ENCODE measurements around the gene FBN1.

The FBN1 gene

DNA sequence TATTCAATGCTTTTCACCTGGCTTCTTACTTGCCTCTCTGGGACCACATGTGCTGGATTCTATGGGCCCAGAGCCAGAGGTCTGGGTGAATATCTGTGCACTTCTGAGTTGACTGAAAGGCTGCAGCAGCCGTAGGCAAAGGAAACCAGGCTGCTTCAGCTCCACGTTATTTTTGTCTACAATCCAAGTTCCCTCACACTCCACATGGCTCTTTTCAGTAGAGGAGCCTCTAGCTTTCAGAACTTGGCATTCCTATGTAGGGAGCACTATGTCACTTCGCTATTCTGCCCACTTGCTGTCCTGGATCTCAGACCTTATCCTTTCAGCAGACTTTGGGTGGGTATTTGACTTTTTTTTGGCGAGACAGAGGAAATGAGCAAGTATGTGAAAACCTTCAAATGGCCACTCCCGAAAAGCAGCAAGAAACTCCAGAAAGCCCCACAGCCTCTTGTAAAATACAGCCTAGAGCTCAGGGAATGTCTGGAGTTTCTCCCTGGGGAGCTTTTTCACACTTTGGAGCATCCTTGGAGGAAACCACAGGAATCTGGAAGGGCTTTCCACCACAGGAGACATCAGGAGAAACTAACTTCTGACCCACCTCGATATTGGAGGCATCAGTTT, 233.4 kb downstream of the FBN1 start:
- no peaks in the 10 kb centered on the region for H3K27me3 Mint-ChIP-seq
- H3K4me1 Mint-ChIP-seq (ENCODE audit: low read depth), result no peaks in the 10 kb centered on the region
- no peaks in the 10 kb centered on the region for H3K9me3 Mint-ChIP-seq (ENCODE audit: low read depth)
- no peak overlapping the region for H3K27ac Mint-ChIP-seq
- no peak overlapping the region for H3K4me3 Mint-ChIP-seq
- H3K36me3 Mint-ChIP-seq, result no peaks in the 10 kb centered on the region

DNA sequence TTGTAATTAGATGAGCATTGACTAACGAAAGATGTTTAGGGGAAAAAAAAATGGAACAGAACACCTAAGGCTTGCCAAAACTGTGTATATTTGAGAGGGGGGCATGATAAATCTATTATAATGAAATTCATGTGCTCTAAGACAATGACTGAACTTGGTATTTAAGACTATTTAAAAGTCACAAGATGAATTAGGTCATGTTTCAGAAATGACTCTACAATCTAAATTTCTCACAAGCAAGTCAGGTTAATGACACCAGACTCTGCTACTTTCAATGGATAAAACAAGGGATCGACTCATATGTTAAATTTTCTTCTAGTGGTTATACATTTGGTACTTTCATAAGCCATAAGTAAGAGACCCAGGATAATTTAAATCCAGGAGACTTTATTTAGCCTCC, 235.9 kb downstream of the FBN1 start:
- H3K36me3 Mint-ChIP-seq, result no peaks in the 10 kb centered on the region
- H3K27me3 Mint-ChIP-seq, result no peaks in the 10 kb centered on the region
- H3K4me3 Mint-ChIP-seq, result no peak overlapping the region
- H3K9me3 Mint-ChIP-seq (ENCODE audit: low read depth), result no peaks in the 10 kb centered on the region
- H3K27ac Mint-ChIP-seq, result no peak overlapping the region
- no peaks in the 10 kb centered on the region for H3K4me1 Mint-ChIP-seq (ENCODE audit: low read depth)

DNA sequence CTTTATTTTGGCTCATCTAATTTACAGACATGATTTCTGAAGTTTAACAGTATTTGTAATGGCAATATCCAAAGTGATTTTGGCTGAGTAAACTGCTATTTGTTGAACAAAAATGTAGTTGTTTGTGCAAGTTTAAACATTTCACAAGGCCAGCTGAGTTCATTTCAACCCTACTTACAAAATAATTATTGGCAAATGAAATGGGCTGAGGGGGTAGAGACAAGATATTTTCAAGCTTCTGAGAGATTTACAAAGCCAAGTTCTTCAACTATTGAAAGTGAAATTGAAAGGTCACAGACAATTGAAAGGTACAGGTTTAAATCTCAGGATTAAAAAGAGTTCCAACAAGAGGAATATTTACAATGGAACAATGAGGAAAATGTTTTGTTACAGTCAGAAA, 237.2 kb downstream of the FBN1 start:
- no peaks in the 10 kb centered on the region for H3K27me3 Mint-ChIP-seq
- H3K27ac Mint-ChIP-seq, result no peak overlapping the region
- H3K9me3 Mint-ChIP-seq (ENCODE audit: low read depth), result no peaks in the 10 kb centered on the region
- no peaks in the 10 kb centered on the region for H3K36me3 Mint-ChIP-seq
- H3K4me3 Mint-ChIP-seq, result no peak overlapping the region
- no peaks in the 10 kb centered on the region for H3K4me1 Mint-ChIP-seq (ENCODE audit: low read depth)

DNA sequence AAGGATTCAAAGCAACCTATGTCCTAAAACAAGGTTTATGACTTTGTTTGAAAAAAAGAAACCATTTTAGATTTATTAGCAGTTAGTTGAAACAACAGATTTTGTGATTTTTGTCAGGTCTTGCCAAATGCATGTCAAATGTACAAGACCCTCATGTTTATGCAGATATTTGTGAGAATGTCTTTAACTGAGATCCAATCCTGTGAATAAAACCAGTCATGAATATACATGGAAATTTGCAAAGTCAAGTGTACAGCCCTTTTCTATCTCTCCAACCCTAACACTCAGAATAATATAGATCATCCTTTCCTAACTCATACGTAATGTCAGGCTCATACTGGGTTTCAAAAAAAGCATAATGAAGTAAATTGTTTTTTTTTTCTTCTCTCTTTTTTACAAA, 237.9 kb downstream of the FBN1 start:
- Mint-ChIP-seq H3K36me3 (no peaks in the 10 kb centered on the region), H3K4me1 (ENCODE audit: low read depth) (no peaks in the 10 kb centered on the region), H3K27ac (no peak overlapping the region), H3K4me3 (no peak overlapping the region), H3K9me3 (ENCODE audit: low read depth) (no peaks in the 10 kb centered on the region), H3K27me3 (no peaks in the 10 kb centered on the region)

DNA sequence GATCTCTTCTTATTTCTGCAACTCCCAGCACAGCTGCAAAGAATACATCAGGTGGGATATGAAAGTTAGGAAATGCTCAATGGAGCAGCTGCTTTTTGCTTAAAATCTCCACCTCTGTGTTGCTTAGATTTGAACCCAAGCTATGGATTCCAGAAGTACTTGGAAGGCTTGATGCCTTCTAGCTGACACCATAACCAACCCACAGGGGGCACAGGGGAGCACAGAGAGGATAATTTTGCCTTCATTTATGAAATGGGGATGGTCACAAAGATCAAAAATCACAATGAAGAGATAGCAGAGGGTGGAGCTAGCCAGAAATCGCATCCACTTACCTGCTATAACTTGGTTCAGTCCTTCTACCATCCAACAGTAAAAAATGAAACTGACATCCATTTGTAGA, 238.6 kb downstream of the FBN1 start:
- Mint-ChIP-seq H3K27ac (no peak overlapping the region), H3K9me3 (ENCODE audit: low read depth) (no peaks in the 10 kb centered on the region), H3K36me3 (no peaks in the 10 kb centered on the region), H3K4me1 (ENCODE audit: low read depth) (no peaks in the 10 kb centered on the region), H3K4me3 (no peak overlapping the region), H3K27me3 (no peaks in the 10 kb centered on the region)

DNA sequence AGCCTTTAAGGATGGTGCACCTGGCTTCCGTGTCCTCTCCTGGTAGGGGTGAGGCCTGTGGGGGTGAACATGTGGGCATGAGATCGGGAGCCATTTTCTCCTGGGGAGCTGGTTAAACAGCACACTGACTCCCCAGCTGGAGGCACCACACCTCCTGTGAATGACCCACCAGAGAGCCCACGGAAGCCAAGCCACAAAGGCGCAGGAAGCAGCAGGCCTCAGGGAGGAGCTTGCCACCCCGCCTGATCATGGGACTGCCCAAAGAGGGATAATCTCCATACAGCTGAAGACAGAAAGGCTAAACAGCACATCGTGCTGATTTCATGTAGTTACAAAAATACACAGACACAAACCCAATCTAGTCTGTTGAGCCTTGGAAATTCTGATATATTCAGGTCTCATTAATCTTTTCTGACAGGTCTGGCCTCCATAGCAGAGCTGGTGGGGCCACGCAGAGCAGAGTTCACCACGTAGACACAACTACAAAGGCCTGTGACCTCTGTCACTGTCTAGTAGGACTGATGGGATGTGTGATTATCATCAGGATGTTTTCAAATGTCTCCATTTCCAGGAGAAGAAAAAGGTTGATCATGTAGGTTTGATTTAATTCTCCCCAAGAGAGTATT, 239.1 kb downstream of the FBN1 start:
- Mint-ChIP-seq H3K27ac (no peak overlapping the region), H3K4me3 (no peak overlapping the region), H3K9me3 (ENCODE audit: low read depth) (no peaks in the 10 kb centered on the region), H3K27me3 (no peaks in the 10 kb centered on the region), H3K4me1 (ENCODE audit: low read depth) (no peaks in the 10 kb centered on the region), H3K36me3 (no peaks in the 10 kb centered on the region)

DNA sequence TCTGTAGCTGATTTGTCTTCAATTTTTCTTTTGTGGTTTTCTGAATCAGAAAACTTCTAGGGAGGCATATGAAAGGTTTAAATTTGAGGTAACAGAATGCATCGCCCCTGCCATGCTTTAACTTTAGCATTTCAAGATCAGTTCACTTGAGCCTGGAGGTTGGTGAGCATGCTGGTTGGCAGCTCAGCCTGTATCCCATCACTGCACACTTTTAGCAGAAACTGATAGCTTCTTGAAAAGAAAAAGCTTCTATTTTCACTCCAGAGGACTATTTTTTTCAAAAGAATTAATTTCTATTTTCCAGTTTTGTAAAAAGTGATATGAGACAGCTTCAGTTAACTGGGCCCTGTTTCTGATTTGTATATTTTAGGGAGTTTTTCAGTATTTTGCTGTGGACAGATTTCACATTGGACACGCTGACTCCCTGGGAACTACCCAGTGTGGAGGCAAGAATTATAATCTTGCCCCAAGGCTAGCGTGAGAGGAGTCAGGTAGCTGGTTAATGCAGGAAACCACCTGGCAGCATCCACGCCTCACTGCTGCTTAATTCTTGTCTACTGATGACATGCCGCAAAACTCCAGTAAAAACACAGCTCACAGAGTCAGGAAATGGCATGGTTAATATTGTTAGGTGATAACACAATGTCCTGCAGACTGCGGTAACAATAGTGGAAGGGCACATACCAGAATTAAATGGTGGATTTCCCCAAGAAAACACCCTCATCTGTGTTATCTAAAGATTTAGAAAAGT, 242.9 kb downstream of the FBN1 start:
- no peak overlapping the region for H3K27ac Mint-ChIP-seq
- no peaks in the 10 kb centered on the region for H3K36me3 Mint-ChIP-seq
- H3K9me3 Mint-ChIP-seq (ENCODE audit: low read depth), result no peaks in the 10 kb centered on the region
- no peaks in the 10 kb centered on the region for H3K4me1 Mint-ChIP-seq (ENCODE audit: low read depth)
- H3K4me3 Mint-ChIP-seq, result no peak overlapping the region
- peaks cover 2% of the 10 kb centered on the region for H3K27me3 Mint-ChIP-seq

DNA sequence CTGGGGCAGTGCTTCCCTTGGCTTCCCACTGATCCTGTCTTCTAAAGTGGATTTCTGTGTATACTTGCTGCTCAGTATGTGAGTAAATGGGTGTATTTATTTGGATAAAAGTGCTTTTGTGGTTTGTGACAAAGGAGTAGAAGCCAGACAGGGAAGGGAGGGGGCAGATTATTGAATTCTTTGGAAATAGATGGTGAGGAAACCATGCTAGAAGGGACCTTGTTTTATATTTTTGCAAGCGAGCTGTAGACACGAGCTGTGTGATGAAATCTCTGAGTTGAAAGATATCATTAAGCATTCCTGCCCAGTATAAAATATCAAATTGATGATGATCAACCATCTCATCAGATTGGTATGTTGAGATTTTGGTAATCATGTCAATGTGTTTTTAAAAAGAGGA, 245.4 kb downstream of the FBN1 start:
- H3K36me3 Mint-ChIP-seq, result no peaks in the 10 kb centered on the region
- no peak overlapping the region for H3K4me3 Mint-ChIP-seq
- H3K4me1 Mint-ChIP-seq (ENCODE audit: low read depth), result no peaks in the 10 kb centered on the region
- H3K27me3 Mint-ChIP-seq, result peaks cover 2% of the 10 kb centered on the region
- H3K9me3 Mint-ChIP-seq (ENCODE audit: low read depth), result no peaks in the 10 kb centered on the region
- H3K27ac Mint-ChIP-seq, result no peak overlapping the region

DNA sequence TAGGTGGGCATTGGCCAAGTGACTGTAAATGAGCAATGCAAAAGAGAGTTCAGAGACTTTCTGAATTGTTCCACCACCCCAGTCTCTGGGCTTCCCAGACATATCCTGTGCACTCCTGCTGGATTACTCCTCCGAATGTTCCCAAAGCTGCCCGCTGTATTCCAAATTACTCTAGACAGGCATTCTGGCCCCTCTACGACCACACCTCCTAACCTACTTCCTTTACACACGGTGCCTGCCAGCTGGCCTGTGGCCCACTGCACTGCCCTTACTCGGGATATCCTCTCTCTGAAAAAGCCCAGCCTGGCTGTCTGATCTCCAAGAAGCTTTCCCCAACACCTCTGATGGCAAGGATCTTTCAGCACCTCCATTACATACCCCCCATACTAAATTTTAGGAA, 247.7 kb downstream of the FBN1 start:
- H3K36me3 Mint-ChIP-seq, result no peaks in the 10 kb centered on the region
- H3K27me3 Mint-ChIP-seq, result peaks cover 2% of the 10 kb centered on the region
- no peak overlapping the region for H3K4me3 Mint-ChIP-seq
- H3K4me1 Mint-ChIP-seq (ENCODE audit: low read depth), result no peaks in the 10 kb centered on the region
- H3K27ac Mint-ChIP-seq, result no peak overlapping the region
- no peaks in the 10 kb centered on the region for H3K9me3 Mint-ChIP-seq (ENCODE audit: low read depth)

DNA sequence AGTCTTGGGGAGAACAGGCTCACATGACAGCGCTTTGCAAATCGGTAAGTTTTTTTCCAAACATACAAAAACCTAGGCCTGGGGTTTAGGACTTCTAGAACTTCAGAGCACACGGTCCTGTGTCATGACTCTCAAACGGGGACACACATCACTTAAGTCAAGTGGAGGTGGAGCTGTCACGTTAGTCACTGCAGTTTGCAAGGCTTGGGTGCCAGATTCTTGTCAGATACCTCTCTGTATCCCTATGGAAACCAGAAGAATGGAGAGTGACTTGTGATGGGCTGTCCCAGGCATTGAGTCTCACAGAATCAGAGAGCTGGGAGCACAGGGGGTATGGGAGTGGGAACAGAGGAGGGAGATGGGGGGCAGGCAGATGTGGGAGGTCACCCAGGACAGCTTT, 249.5 kb downstream of the FBN1 start:
- Mint-ChIP-seq H3K4me1 (ENCODE audit: low read depth) (no peaks in the 10 kb centered on the region), H3K27ac (no peak overlapping the region), H3K9me3 (ENCODE audit: low read depth) (no peaks in the 10 kb centered on the region), H3K4me3 (no peak overlapping the region), H3K36me3 (no peaks in the 10 kb centered on the region), H3K27me3 (peaks cover 6% of the 10 kb centered on the region)

DNA sequence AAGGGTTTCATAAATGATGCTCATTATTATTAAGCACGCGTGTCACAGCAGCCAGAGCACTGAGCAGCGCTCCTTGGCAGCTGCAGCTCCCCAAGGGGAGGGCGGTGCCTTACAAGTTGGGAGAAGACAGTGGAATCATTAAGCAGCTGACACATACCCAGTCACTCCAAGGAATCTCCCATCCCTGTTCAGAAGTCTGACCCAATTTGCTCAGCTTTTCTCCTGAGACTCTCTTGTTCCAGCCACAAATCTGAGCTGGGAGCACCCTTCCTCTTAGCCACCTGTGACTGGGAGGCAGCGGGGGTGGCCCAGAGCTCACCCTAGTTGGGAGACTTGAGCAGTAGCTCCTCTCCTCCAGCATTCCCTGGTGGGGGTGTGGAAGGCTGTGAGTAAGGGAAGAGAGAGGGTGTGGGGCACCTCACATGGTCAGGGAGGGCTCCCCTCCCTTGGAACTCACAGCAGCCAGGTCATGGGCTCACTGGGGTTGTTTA, 249.9 kb downstream of the FBN1 start:
- no peak overlapping the region for H3K4me3 Mint-ChIP-seq
- H3K9me3 Mint-ChIP-seq (ENCODE audit: low read depth), result no peaks in the 10 kb centered on the region
- no peak overlapping the region for H3K27ac Mint-ChIP-seq
- H3K36me3 Mint-ChIP-seq, result no peaks in the 10 kb centered on the region
- H3K4me1 Mint-ChIP-seq (ENCODE audit: low read depth), result no peaks in the 10 kb centered on the region
- H3K27me3 Mint-ChIP-seq, result peaks cover 6% of the 10 kb centered on the region

DNA sequence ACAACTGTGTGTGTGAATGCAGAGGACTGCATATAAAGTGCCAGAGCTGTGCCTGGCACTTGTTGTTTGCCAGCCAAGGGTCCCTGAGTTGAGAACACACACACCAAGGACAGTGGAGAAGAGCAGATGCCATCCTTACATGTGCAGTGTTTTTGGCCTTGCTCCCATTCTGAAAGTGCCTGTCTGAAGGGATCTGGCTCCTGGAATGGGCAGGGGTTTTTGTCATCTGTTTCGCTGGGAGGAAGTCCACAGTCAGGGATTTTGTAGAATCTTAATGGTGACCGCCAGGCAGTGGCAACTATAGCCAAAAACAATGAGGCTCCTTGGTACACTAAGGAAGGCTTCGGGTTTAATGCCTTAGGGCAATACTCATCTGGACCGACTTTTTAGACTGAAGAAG, 250.5 kb downstream of the FBN1 start:
- no peaks in the 10 kb centered on the region for H3K9me3 Mint-ChIP-seq (ENCODE audit: low read depth)
- no peaks in the 10 kb centered on the region for H3K36me3 Mint-ChIP-seq
- no peak overlapping the region for H3K4me3 Mint-ChIP-seq
- H3K4me1 Mint-ChIP-seq (ENCODE audit: low read depth), result no peaks in the 10 kb centered on the region
- H3K27me3 Mint-ChIP-seq, result peaks cover 5% of the 10 kb centered on the region
- H3K27ac Mint-ChIP-seq, result no peak overlapping the region

DNA sequence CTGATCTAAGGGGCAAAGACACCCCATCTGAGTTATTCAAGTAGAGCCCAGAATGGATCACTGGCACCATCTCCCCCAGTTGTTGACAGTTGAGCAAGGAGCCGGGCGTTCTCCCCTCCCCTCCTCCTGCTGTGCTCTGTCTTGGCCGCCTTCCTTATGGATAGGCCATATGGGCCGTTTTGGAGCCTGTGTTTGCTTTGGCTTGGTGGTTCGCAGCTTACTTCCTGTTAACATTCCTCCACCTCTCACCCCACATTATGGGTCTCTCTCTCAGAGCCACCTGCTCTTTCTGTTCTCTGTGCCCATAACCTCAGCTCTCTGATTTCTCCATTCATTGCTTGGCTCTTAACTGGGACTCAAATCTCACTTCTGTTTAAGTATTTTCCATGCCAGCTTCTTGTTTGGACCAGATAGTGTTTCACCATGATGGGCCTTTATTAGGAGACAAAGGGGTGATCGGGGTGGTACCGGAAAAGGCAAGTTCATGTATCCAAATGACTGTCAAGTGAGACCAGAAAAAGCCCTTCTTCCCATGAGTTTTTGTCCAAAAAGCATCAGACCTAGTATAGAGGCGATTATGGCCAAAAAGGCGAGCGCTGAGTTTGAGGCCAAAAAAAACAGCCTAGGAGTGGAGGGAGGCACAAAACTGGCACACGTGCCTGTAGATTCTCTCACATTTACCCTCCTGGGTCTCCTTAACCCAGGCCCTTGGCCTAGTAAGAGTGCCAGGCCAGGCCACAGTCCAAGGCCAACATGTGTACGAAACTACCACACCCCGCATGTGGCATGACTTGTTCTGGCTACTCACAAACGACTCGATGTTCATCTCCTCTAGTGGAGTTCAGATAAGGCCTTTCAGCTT, 251.6 kb downstream of the FBN1 start:
- no peaks in the 10 kb centered on the region for H3K36me3 Mint-ChIP-seq
- no peaks in the 10 kb centered on the region for H3K9me3 Mint-ChIP-seq (ENCODE audit: low read depth)
- peaks cover 6% of the 10 kb centered on the region for H3K27me3 Mint-ChIP-seq
- H3K27ac Mint-ChIP-seq, result no peak overlapping the region
- no peaks in the 10 kb centered on the region for H3K4me1 Mint-ChIP-seq (ENCODE audit: low read depth)
- H3K4me3 Mint-ChIP-seq, result no peak overlapping the region

DNA sequence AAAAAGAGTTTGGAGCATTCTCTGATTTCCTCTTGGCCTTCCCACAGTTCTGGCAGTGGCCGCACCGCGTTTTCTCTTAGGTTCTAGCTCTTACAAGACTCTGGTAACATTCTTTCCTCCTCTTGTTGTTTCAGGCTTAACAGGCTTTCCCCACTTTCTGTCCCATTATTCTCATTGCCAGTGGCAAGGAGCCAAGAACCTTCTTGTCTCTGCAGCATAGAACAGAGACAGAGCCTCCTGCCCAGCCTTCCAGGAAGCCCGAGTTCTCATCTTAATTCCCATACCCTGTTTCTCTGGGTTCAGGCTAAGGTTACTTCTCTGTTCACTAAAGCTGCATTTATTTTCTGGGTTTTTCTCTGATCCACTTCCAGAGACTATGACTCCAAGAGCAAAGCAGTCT, 253.2 kb downstream of the FBN1 start:
- Mint-ChIP-seq H3K9me3 (ENCODE audit: low read depth) (no peaks in the 10 kb centered on the region), H3K27ac (no peak overlapping the region), H3K4me1 (ENCODE audit: low read depth) (no peaks in the 10 kb centered on the region), H3K27me3 (peaks cover 6% of the 10 kb centered on the region), H3K36me3 (no peaks in the 10 kb centered on the region), H3K4me3 (no peak overlapping the region)

DNA sequence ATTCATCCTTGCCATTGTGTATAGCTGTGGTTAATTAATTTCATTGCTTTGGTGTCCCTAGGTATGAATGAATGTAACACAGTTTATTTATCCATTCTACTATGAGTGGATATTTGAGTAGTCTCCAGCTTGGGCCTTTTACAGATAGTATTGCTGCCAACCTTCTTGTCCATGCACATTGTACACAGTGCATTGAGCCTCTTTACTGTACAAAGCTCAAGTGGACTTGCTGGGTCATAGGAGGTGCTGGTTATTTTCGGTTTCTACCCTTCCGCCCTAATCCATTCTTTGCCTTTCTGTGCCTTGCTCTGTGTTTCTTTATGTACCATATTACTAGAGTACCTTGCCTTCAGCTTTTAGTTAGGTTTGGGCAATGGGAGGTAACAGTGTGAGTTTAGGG, 253.6 kb downstream of the FBN1 start:
- peaks cover 6% of the 10 kb centered on the region for H3K27me3 Mint-ChIP-seq
- H3K4me1 Mint-ChIP-seq (ENCODE audit: low read depth), result no peaks in the 10 kb centered on the region
- H3K36me3 Mint-ChIP-seq, result no peaks in the 10 kb centered on the region
- H3K27ac Mint-ChIP-seq, result no peak overlapping the region
- no peaks in the 10 kb centered on the region for H3K9me3 Mint-ChIP-seq (ENCODE audit: low read depth)
- H3K4me3 Mint-ChIP-seq, result no peak overlapping the region

Measured in activated naive CD8-positive, alpha-beta T cell (primary cell).